WERI-Rb-1 (cell line): ENCODE data around the gene RPL9.

Source experiments
- DNase-seq: peaks from one replicate; pipeline ENCODE4 v3.0.0-alpha.2; 2020
- H3K27ac ChIP-seq: fragments of 250-450 bp; sonication (Bioruptor Pico); 2 replicates; pipeline ENCODE4 v1.5.1; 2020; ENCODE audit warnings: mild to moderate bottlenecking, moderate library complexity
- H3K27me3 ChIP-seq: fragments of 250-450 bp; sonication (Bioruptor Pico); 2 replicates; pipeline ENCODE4 v1.5.1; 2021; ENCODE audit warnings: mild to moderate bottlenecking, low read depth, moderate library complexity; ENCODE audit not compliant: insufficient read depth, severe bottlenecking
- H3K36me3 ChIP-seq: fragments of 250-450 bp; sonication (Bioruptor Pico); 2 replicates; pipeline ENCODE4 v1.5.1; 2020; ENCODE audit warnings: mild to moderate bottlenecking, moderate library complexity
- H3K4me3 ChIP-seq: 2 replicates; pipeline ENCODE4 v1.5.1; 2011; ENCODE audit warnings: low read depth, mild to moderate bottlenecking, control low read depth, low read length
- H3K9me3 ChIP-seq: fragments of 250-450 bp; sonication (Bioruptor Pico); 2 replicates; pipeline ENCODE4 v1.5.1; 2021; ENCODE audit warnings: mild to moderate bottlenecking, moderate library complexity; ENCODE audit not compliant: severe bottlenecking
- CTCF ChIP-seq: IDR thresholded peaks from 2 replicates; pipeline ENCODE4 v1.5.1; 2011; ENCODE audit warnings: low read depth, mild to moderate bottlenecking, control low read depth, inconsistent platforms, low read length

Gene RPL9

GRCh38 chr4:39451423-39452023 lies 7.2 kb downstream of the RPL9 start:
- TF ChIP-seq CTCF = no peak
- no peak for DNase-seq
- H3K9me3 ChIP-seq = peaks cover under 1% of the 10 kb centered on the region
- peaks cover 80% of the 10 kb centered on the region for H3K36me3 ChIP-seq
- H3K27ac ChIP-seq = no peak overlapping the region
- H3K27me3 ChIP-seq = no peaks in the 10 kb centered on the region
- H3K4me3 ChIP-seq = no peak overlapping the region

- Histone ChIP-seq H3K27me3 (no peaks in the 10 kb centered on the region), H3K27ac (no peak overlapping the region), H3K36me3 (peaks cover 71% of the 10 kb centered on the region), H3K9me3 (peaks cover 2% of the 10 kb centered on the region), H3K4me3 (no peak overlapping the region)
- no peak for TF ChIP-seq CTCF
- DNase-seq = no peak
Observed at GRCh38 chr4:39450618-39451017, 8.1 kb downstream of the RPL9 start.

GRCh38 chr4:39446842-39447573 lies 11.7 kb downstream of the RPL9 start:
- H3K27ac ChIP-seq = no peak overlapping the region

GRCh38 chr4:39446483-39446841 lies 12.3 kb downstream of the RPL9 start:
- H3K27ac ChIP-seq = no peak overlapping the region

More at GRCh38 chr4:39446842-39447573, 11.7 kb downstream of the RPL9 start:
- DNase-seq = no peak
- no peak for TF ChIP-seq CTCF
- H3K27me3 ChIP-seq = no peaks in the 10 kb centered on the region
- no peak overlapping the region for H3K4me3 ChIP-seq
- H3K36me3 ChIP-seq = peaks cover 35% of the 10 kb centered on the region
- peaks cover 2% of the 10 kb centered on the region for H3K9me3 ChIP-seq

GRCh38 chr4:39442998-39443397 lies 15.7 kb downstream of the RPL9 start:
- DNase-seq = no peak
- Histone ChIP-seq H3K27me3 (no peaks in the 10 kb centered on the region), H3K36me3 (peaks cover 13% of the 10 kb centered on the region), H3K27ac (no peak overlapping the region), H3K4me3 (no peak overlapping the region), H3K9me3 (peaks cover 2% of the 10 kb centered on the region)
- no peak for TF ChIP-seq CTCF

More at GRCh38 chr4:39446483-39446841, 12.3 kb downstream of the RPL9 start:
- no peak for TF ChIP-seq CTCF
- Histone ChIP-seq H3K27me3 (no peaks in the 10 kb centered on the region), H3K36me3 (peaks cover 30% of the 10 kb centered on the region), H3K9me3 (peaks cover 2% of the 10 kb centered on the region), H3K4me3 (no peak overlapping the region)
- no peak for DNase-seq
